PC-9 (cell line): Measurements from ENCODE around the gene DNAH14. TPM values are rescaled to one million over a fixed set of nuclear protein-coding genes. Genes with fewer than 3 reads are reported as not detected.

Source experiments
- BruUV-seq: library from RNA; stranded (reverse); fragments of 400-500 nt; replicated peaks from 2 replicates; lab custom pipeline; 2021; lab: Mats Ljungman, UMichigan
- CTCF ChIA-PET: fragments of 300-600 bp; sonication (Branson Sonifier 250); formaldehyde crosslinking; loops from one replicate; lab custom pipeline; 2022; ENCODE audit warnings: antibody characterized with exemption; lab: Charles Lee
- POLR2A ChIA-PET: fragments of 300-600 bp; sonication (Branson Sonifier 250); formaldehyde crosslinking; loops from one replicate; lab custom pipeline; 2022; ENCODE audit warnings: antibody characterized with exemption; ENCODE audit not compliant: unreplicated experiment; lab: Charles Lee
- DNase-seq, 2 experiments: peaks; one replicate each; pipeline versions ENCODE4 v3.0.0 to v3.0.0-alpha.2; 2015 to 2022; ENCODE audit warnings: mixed read lengths in 1 of 2
- H2AFZ ChIP-seq: fragments of 200-600 bp; sonication (generic); 2 replicates; pipeline ENCODE4 v1.8.1; 2017; ENCODE audit warnings: antibody characterized with exemption
- H3F3A ChIP-seq: fragments of 200-600 bp; sonication (generic); 2 replicates; pipeline ENCODE4 v1.8.1; 2017; ENCODE audit warnings: antibody characterized with exemption, mild to moderate bottlenecking, low read depth; ENCODE audit not compliant: insufficient read depth
- H3K27ac ChIP-seq: fragments of 200-600 bp; sonication (generic); 2 replicates; pipeline ENCODE4 v1.6.1; 2016; ENCODE audit warnings: mixed run types
- H3K27me3 ChIP-seq: fragments of 200-600 bp; sonication (generic); 2 replicates; pipeline ENCODE4 v1.6.1; 2016; ENCODE audit warnings: low read depth, mixed run types; ENCODE audit not compliant: insufficient read depth
- H3K36me3 ChIP-seq: fragments of 200-600 bp; sonication (generic); 2 replicates; pipeline ENCODE4 v1.6.1; 2016; ENCODE audit warnings: low read depth, mixed run types
- H3K4me1 ChIP-seq: fragments of 200-600 bp; sonication (generic); replicated peaks from 2 replicates; pipeline ENCODE4 v1.6.1; 2016; ENCODE audit warnings: mixed run types; ENCODE audit not compliant: insufficient read depth
- H3K4me2 ChIP-seq: fragments of 200-600 bp; sonication (generic); 2 replicates; pipeline ENCODE4 v1.6.1; 2017; ENCODE audit warnings: mixed run types
- H3K4me3 ChIP-seq: fragments of 200-600 bp; sonication (generic); 2 replicates; pipeline ENCODE4 v1.6.1; 2016; ENCODE audit warnings: mixed run types
- H3K79me2 ChIP-seq: fragments of 200-600 bp; sonication (generic); 2 replicates; pipeline ENCODE4 v1.6.1; 2017; ENCODE audit warnings: low read depth, mixed run types
- H3K9me2 ChIP-seq: fragments of 200-600 bp; sonication (generic); 2 replicates; pipeline ENCODE4 v1.8.1; 2017; ENCODE audit warnings: mild to moderate bottlenecking; ENCODE audit not compliant: insufficient read depth
- H3K9me3 ChIP-seq: fragments of 200-600 bp; sonication (generic); 2 replicates; pipeline ENCODE4 v1.8.1; 2016; ENCODE audit warnings: low read depth; ENCODE audit not compliant: insufficient read depth
- H4K20me1 ChIP-seq: fragments of 200-600 bp; sonication (generic); 2 replicates; pipeline ENCODE4 v1.8.1; 2017; ENCODE audit not compliant: insufficient read depth
- CTCF ChIP-seq: fragments of 200-600 bp; sonication (generic); conservative IDR thresholded peaks from 2 replicates; pipeline ENCODE4 v1.6.1; 2017; ENCODE audit warnings: mixed run types, antibody characterized with exemption, mild to moderate bottlenecking, moderate library complexity
- EZH2 ChIP-seq: fragments of 200-600 bp; sonication (generic); IDR thresholded peaks from 2 replicates; pipeline ENCODE4 v1.8.0; 2017; ENCODE audit warnings: antibody characterized with exemption, low read depth
- intact Hi-C: fragments of 100-400 bp; cut with micrococcal nuclease; formaldehyde crosslinking; loops from one replicate; pipeline ENCODE4 v1.10.0; 2022; ENCODE audit not compliant: unreplicated experiment
- total RNA-seq: library from RNA; stranded (reverse); gene quantifications from 2 replicates; pipeline ENCODE4 v1.2.3, GENCODE V29; 2021

DNAH14 gene
- total RNA-seq, 1 experiment from 2014 or later: 48.8 TPM

- DNase-seq: no peak
- H3K4me2 ChIP-seq: no peak overlapping the region
- no peaks in the 10 kb centered on the region for H3K27me3 ChIP-seq
- intact Hi-C loops: no loop called here
- H3K79me2 ChIP-seq: no peaks in the 10 kb centered on the region
- no peaks in the 10 kb centered on the region for H3K4me1 ChIP-seq
- no peak for TF ChIP-seq EZH2
- TF ChIP-seq CTCF: no peak
- H2AFZ ChIP-seq: no peak overlapping the region
- H3K27ac ChIP-seq: no peak overlapping the region
- H3F3A ChIP-seq: no peaks in the 10 kb centered on the region; the same call in 1 of the 2 replicates
- CTCF ChIA-PET: no interaction called here
- no TSS peak for BruUV-seq
- no peaks in the 10 kb centered on the region for H3K9me3 ChIP-seq
- H3K4me3 ChIP-seq: no peak overlapping the region
- POLR2A ChIA-PET: no interaction called here
- no peaks in the 10 kb centered on the region for H3K9me2 ChIP-seq
- H3K36me3 ChIP-seq: no peaks in the 10 kb centered on the region
- H4K20me1 ChIP-seq: no peaks in the 10 kb centered on the region
These were observed 426.4 kb downstream of the DNAH14 start for GRCh38 chr1:225355863-225356262.

GRCh38 chr1:225360119-225360518 lies 430.6 kb downstream of the DNAH14 start:
- Histone ChIP-seq H3K27me3 (no peaks in the 10 kb centered on the region), H3K36me3 (no peaks in the 10 kb centered on the region), H2AFZ (no peak overlapping the region), H3K27ac (no peak overlapping the region), H3K4me3 (no peak overlapping the region), H3K4me1 (no peaks in the 10 kb centered on the region), H3K9me2 (no peaks in the 10 kb centered on the region), H4K20me1 (no peaks in the 10 kb centered on the region), H3F3A (no peaks in the 10 kb centered on the region), H3K4me2 (no peak overlapping the region), H3K9me3 (no peaks in the 10 kb centered on the region), H3K79me2 (no peaks in the 10 kb centered on the region)
- BruUV-seq: no TSS peak
- ChIA-PET CTCF (no interaction called here), POLR2A (no interaction called here)
- intact Hi-C loops: no loop called here
- DNase-seq: no peak
- TF ChIP-seq CTCF (no peak), EZH2 (no peak)

GRCh38 chr1:225361176-225361575 lies 431.7 kb downstream of the DNAH14 start:
- no peaks in the 10 kb centered on the region for H4K20me1 ChIP-seq
- intact Hi-C loops: no loop called here
- TF ChIP-seq EZH2 (no peak), CTCF (no peak)
- H3K4me2 ChIP-seq: no peak overlapping the region
- no peaks in the 10 kb centered on the region for H3K9me3 ChIP-seq
- no peaks in the 10 kb centered on the region for H3K4me1 ChIP-seq
- DNase-seq: no peak
- BruUV-seq: no TSS peak
- no peak overlapping the region for H2AFZ ChIP-seq
- H3K36me3 ChIP-seq: no peaks in the 10 kb centered on the region
- no peaks in the 10 kb centered on the region for H3K79me2 ChIP-seq
- no peak overlapping the region for H3K27ac ChIP-seq
- no peaks in the 10 kb centered on the region for H3K27me3 ChIP-seq
- no peak overlapping the region for H3K4me3 ChIP-seq
- POLR2A ChIA-PET: no interaction called here
- CTCF ChIA-PET: no interaction called here
- no peaks in the 10 kb centered on the region for H3K9me2 ChIP-seq
- H3F3A ChIP-seq: no peaks in the 10 kb centered on the region
